HEK293T (cell line): ENCODE results near the gene ERCC3.

ENCODE experiments used
- FOXK2 ChIP-seq: fragments of 450-650 bp; IDR thresholded peaks from 2 replicates; pipeline ENCODE4 v1.6.1; 2016; ENCODE audit warnings: mild to moderate bottlenecking
- TF ChIP-seq, protein P1 (sequence below): fragments of 450-650 bp; IDR thresholded peaks from 2 replicates; pipeline ENCODE4 v1.6.1; 2016

DNA sequence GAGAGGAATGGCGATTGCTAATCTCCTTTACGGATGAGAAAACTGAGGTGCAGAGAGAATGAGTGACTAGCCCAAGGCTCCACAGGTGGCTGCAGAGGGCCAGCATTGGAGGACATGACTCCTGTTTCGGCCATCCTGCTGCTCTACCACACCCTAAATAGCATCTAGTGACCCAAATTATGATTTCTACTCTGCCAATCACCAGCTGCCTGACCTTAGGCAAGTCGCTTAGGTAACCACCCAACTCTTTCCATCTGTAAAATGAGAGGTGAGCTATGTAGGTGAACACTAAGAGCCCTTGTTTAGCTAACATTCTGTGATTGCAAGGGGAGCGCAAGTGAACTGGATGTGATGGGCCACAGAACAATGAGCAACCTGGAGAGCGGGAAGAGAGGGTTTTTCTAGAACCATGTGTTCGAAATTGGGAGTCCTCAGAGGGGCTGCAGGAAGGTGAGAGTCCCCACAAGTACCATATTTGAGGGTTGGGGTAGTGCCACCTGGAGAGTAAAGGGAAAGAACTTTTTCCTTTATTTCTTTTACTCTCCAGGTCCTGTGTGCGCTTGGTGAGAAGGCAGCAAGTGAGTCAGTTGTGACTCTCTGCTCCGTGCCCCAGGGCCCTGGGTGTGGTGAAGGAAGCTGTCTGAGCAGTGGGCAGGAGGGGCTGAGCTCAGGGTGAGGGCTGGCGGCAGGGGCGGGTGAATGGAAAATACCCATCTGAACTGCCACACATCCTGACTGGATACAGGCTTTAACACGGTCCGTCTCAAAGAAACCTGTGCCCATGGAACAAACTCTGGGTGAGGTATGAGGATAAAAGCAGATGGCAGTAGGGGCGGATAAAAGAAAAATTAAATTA is 76.2 kb downstream of the ERCC3 start:
- TF ChIP-seq, protein P1, sequence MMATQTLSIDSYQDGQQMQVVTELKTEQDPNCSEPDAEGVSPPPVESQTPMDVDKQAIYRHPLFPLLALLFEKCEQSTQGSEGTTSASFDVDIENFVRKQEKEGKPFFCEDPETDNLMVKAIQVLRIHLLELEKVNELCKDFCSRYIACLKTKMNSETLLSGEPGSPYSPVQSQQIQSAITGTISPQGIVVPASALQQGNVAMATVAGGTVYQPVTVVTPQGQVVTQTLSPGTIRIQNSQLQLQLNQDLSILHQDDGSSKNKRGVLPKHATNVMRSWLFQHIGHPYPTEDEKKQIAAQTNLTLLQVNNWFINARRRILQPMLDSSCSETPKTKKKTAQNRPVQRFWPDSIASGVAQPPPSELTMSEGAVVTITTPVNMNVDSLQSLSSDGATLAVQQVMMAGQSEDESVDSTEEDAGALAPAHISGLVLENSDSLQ, result no peak
- no peak for TF ChIP-seq FOXK2
